Ectodermal cell (in vitro differentiated cells): ENCODE measurements around the gene ADCY7.

ENCODE experiments used
- H3K27ac ChIP-seq: 2 replicates; pipeline ENCODE4 v1.7.0; 2013; ENCODE audit warnings: mild to moderate bottlenecking, low read depth, low read length; ENCODE audit not compliant: insufficient read depth, poor library complexity, severe bottlenecking
- H3K27me3 ChIP-seq: 2 replicates; pipeline ENCODE4 v1.7.0; 2013; ENCODE audit warnings: mild to moderate bottlenecking, low read length; ENCODE audit not compliant: insufficient read depth, control insufficient read depth, poor library complexity, severe bottlenecking
- H3K36me3 ChIP-seq: one replicate; pipeline ENCODE4 v1.7.0; 2013; ENCODE audit warnings: low read length; ENCODE audit not compliant: control insufficient read depth, insufficient read depth
- H3K4me1 ChIP-seq: one replicate; pipeline ENCODE4 v1.7.0; 2013; ENCODE audit warnings: low read length; ENCODE audit not compliant: control insufficient read depth, insufficient read depth
- H3K4me3 ChIP-seq: 2 replicates; pipeline ENCODE4 v1.7.0; 2013; ENCODE audit warnings: low read depth, low read length, control low read depth; ENCODE audit not compliant: insufficient read depth
- H3K9me3 ChIP-seq: 2 replicates; pipeline ENCODE4 v1.7.0; 2013; ENCODE audit warnings: mild to moderate bottlenecking, low read length, moderate library complexity; ENCODE audit not compliant: control insufficient read depth
- WGBS, 2 experiments: methylation state at CpG; one replicate each; pipeline ENCODE4 v1.1.7; 2013; ENCODE audit warnings: missing lambda C conversion rate in 2 of 2; 5-methylcytosine and 5-hydroxymethylcytosine counted together

Gene ADCY7

DNA sequence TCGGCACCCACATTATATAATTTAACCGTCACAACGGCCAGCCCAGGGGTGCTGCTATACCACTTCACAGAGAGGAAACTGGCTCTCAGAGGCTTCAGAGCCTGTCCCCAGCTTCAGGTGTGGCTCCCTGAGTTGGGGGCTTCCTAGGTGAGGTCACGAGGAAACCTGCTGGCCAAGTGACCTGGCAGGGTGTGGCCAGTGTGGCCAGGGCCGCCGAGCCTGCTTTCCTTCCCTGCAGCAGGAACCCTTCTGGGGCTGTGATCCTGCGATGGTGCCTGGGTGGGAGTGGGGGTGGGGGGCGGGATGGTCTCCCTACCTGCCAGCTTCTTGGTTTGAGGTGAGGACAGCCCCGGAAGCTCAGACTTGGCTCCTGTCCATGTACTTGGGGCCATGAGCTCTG, 39.9 kb downstream of the ADCY7 start:
- Histone ChIP-seq H3K9me3 (no peaks in the 10 kb centered on the region), H3K4me3 (no peak overlapping the region), H3K27ac (no peak overlapping the region), H3K36me3 (no peaks in the 10 kb centered on the region), H3K4me1 (no peaks in the 10 kb centered on the region), H3K27me3 (no peaks in the 10 kb centered on the region)
- WGBS, 2 experiments, result 92 to 95% methylated on average over 9 of the region's 9 CpGs

- WGBS, 2 experiments, result 91 to 92% methylated on average over 18 of the region's 18 CpGs
- Histone ChIP-seq H3K9me3 (no peaks in the 10 kb centered on the region), H3K27ac (no peak overlapping the region), H3K4me1 (no peaks in the 10 kb centered on the region), H3K27me3 (no peaks in the 10 kb centered on the region), H3K4me3 (no peak overlapping the region), H3K36me3 (no peaks in the 10 kb centered on the region)
Measured at GRCh38 chr16:50308237-50308965, 42.0 kb downstream of the ADCY7 start.

DNA sequence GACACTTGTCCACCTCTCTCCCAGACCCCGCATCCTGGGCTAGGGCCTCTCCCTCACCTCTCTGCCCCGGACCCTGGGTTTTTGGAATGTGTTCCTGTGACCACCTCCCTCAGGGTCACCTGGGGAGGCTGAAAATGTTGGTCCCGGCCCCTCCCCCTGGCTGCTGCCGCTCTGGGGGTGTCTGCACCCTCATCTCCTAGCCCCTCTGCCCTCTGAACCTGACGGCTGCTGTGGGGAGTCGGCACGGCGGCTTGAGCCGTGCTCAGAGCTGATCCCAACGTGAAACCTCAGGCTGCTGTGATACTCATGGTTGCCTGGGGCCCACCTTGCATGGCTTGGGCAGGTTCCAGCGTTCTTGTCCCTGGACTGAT, 42.8 kb downstream of the ADCY7 start:
- Histone ChIP-seq H3K9me3 (no peaks in the 10 kb centered on the region), H3K4me3 (no peak overlapping the region), H3K27me3 (no peaks in the 10 kb centered on the region), H3K36me3 (no peaks in the 10 kb centered on the region), H3K27ac (no peak overlapping the region), H3K4me1 (no peaks in the 10 kb centered on the region)
- WGBS, 2 experiments, result 90 to 92% methylated on average over 11 of the region's 11 CpGs

GRCh38 chr16:50309527-50310307, 43.4 kb downstream of the ADCY7 start:
- H3K27me3 ChIP-seq, result no peaks in the 10 kb centered on the region
- no peak overlapping the region for H3K27ac ChIP-seq
- WGBS, 2 experiments, result 88% methylated on average over 15 of the region's 15 CpGs
- H3K9me3 ChIP-seq, result no peaks in the 10 kb centered on the region
- H3K4me1 ChIP-seq, result no peaks in the 10 kb centered on the region
- no peak overlapping the region for H3K4me3 ChIP-seq
- no peaks in the 10 kb centered on the region for H3K36me3 ChIP-seq

DNA sequence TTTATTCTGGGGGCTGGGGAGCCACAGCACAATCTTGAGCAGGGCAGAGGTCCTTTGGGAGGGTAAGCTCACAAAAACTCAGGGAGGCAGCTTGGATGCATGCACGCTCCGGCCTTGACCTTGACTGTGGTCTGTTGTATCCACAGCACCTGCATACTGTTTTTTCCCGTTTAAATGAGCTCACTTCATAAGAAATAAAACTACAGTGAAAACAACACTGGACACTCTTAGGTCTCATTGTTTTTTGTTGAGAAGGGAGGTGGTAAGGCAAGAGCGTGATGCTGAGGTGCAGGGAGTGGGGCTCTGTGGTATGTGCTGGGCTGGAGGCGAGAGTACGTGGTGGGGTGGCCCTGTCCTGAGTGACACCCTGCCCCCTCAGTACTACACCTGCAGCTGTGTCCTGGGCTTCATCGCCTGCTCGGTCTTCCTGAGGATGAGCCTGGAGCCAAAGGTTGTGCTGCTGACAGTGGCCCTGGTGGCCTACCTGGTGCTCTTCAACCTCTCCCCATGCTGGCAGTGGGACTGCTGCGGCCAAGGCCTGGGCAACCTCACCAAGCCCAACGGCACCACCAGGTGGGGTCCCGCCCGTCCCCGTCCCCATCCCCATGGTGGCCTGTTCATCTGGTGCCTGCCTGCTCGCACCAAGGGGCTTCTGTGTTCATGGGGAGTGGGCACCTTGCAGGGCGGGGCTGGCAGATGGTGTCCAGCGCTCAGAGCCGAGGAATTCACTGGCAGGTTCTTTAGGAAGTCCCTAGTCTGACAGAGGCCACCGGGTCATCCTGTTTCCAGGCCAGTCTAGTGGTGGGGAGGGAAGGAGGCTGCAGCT, 44.2 kb downstream of the ADCY7 start:
- WGBS, 2 experiments, result 88% methylated on average over 18 of the region's 18 CpGs
- H3K4me1 ChIP-seq, result no peaks in the 10 kb centered on the region
- no peak overlapping the region for H3K4me3 ChIP-seq
- H3K27ac ChIP-seq, result no peak overlapping the region
- no peaks in the 10 kb centered on the region for H3K36me3 ChIP-seq
- no peaks in the 10 kb centered on the region for H3K9me3 ChIP-seq
- H3K27me3 ChIP-seq, result no peaks in the 10 kb centered on the region

GRCh38 chr16:50311134-50311528, 44.8 kb downstream of the ADCY7 start:
- Histone ChIP-seq H3K4me3 (no peak overlapping the region), H3K27me3 (no peaks in the 10 kb centered on the region), H3K9me3 (no peaks in the 10 kb centered on the region), H3K27ac (no peak overlapping the region), H3K36me3 (peaks cover under 1% of the 10 kb centered on the region), H3K4me1 (no peaks in the 10 kb centered on the region)
- WGBS, 2 experiments, result 92 to 94% methylated on average over 4 of the region's 4 CpGs

- Histone ChIP-seq H3K27me3 (no peaks in the 10 kb centered on the region), H3K9me3 (no peaks in the 10 kb centered on the region), H3K27ac (no peak overlapping the region), H3K4me3 (no peak overlapping the region), H3K4me1 (no peaks in the 10 kb centered on the region), H3K36me3 (peaks cover 8% of the 10 kb centered on the region)
- WGBS, 2 experiments, result 94 to 96% methylated on average over 22 of the region's 22 CpGs
Measured at GRCh38 chr16:50311891-50312501, 45.6 kb downstream of the ADCY7 start.

DNA sequence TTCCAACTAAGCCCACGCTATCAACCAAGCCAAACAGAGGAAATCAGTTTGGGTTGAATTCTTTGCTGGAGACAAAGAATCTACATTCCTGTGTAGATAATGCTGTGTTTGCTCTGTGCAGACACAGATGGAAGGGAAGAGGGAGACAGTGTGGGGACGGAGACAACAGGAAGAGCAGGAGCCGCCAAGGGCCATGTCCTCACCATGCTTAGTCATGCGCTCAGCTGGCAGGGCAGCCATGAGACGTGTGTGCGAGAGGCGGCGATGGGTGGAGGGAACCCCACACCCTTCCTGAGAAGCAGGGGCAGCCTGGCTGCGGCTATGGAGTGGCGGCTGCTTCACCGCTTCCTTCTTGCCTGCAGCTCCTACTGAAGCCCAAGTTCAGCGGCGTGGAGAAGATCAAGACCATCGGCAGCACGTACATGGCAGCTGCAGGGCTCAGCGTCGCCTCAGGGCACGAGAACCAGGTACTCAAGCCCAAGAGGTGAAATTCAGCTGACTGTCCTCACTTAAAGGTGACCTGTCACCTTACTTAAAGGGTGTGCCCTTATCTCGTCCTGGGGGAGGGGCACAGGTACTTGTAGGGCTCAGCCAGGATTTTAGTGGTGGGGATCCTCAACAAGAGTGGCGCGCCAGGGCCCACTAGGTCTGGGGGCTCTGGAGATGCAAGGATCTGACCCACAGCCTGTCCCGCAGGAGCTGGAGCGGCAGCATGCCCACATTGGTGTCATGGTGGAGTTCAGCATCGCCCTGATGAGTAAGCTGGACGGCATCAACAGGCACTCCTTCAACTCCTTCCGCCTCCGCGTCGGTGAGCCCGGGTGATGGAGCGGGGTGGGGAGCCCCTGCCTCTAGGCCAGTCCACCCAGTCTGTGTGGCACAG, 47.5 kb downstream of the ADCY7 start:
- Histone ChIP-seq H3K4me3 (no peak overlapping the region), H3K27me3 (no peaks in the 10 kb centered on the region), H3K4me1 (no peaks in the 10 kb centered on the region), H3K9me3 (no peaks in the 10 kb centered on the region), H3K36me3 (peaks cover 19% of the 10 kb centered on the region), H3K27ac (no peak overlapping the region)
- 96 to 97% methylated on average over 31 of the region's 31 CpGs for WGBS, 2 experiments

DNA sequence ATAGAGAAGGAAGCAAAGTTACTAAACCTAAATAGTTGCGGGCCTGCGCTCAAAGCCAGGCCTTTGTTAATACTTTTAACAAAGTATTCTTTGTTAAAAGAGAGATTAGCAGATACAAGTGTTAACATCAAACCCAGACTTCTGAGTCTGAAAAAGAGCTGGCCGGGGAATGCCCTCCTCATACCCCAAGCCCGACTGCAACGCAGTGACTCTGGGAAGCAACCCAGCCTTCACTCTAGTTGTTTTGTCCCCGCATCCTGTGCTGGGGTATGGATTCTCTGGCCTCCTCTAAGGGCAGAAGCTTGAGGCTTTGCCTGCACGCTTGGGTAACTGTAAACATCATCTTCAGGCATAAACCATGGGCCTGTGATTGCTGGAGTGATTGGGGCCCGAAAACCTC, 48.3 kb downstream of the ADCY7 start:
- Histone ChIP-seq H3K36me3 (peaks cover 21% of the 10 kb centered on the region), H3K4me3 (no peak overlapping the region), H3K9me3 (no peaks in the 10 kb centered on the region), H3K4me1 (no peaks in the 10 kb centered on the region), H3K27me3 (no peaks in the 10 kb centered on the region), H3K27ac (no peak overlapping the region)
- WGBS, 2 experiments, result 91 to 97% methylated on average over 7 to 8 of the region's 8 CpGs
